Peyer's patch (tissue), 4 donors: Measurements from ENCODE around the gene EPHB2.

ENCODE experiments used
- POLR2A ChIP-seq, 2 donors: fragments of 450-650 bp; IDR thresholded peaks; one replicate each; pipeline ENCODE4 v1.5.1; 2017; ENCODE audit warnings: antibody characterized with exemption in 2 of 2, mild to moderate bottlenecking in 2 of 2, moderate library complexity in 2 of 2
- TF ChIP-seq, protein P1 (sequence below), 6 experiments: fragments of 450-650 bp in 4 of 6; fragments of 200-600 bp in 2 of 6; sonication (generic) in 1 of 6; IDR thresholded peaks; one replicate each; pipeline ENCODE4 v1.5.1; 2017 to 2019; ENCODE audit warnings: antibody characterized with exemption in 6 of 6, mild to moderate bottlenecking in 3 of 6, moderate library complexity in 1 of 6

DNA sequence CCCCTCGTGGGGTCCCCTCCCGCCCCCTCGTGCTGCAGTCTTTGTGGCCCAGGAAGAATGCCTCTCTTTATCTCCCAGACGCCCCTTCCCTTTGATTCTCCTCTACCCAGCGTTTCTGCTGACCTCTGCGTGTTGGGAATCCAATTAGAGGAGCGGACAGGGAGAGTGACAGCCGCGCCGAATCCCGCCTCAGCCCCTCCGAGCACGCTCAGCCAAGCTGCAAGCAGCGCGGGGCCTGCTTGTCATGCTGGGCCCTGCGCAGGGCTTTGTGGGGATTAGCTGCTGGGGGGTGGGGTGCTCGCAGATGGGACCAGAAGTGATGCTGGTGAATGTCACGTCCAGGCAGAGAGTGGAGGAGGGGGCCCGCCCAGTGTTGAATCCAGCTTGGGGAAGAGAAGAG, 91.1 kb downstream of the EPHB2 start:
- TF ChIP-seq, protein P1, sequence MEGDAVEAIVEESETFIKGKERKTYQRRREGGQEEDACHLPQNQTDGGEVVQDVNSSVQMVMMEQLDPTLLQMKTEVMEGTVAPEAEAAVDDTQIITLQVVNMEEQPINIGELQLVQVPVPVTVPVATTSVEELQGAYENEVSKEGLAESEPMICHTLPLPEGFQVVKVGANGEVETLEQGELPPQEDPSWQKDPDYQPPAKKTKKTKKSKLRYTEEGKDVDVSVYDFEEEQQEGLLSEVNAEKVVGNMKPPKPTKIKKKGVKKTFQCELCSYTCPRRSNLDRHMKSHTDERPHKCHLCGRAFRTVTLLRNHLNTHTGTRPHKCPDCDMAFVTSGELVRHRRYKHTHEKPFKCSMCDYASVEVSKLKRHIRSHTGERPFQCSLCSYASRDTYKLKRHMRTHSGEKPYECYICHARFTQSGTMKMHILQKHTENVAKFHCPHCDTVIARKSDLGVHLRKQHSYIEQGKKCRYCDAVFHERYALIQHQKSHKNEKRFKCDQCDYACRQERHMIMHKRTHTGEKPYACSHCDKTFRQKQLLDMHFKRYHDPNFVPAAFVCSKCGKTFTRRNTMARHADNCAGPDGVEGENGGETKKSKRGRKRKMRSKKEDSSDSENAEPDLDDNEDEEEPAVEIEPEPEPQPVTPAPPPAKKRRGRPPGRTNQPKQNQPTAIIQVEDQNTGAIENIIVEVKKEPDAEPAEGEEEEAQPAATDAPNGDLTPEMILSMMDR (IDR thresholded peaks at IDR 0.05), result no peak
- no peak for TF ChIP-seq POLR2A (IDR thresholded peaks at IDR 0.05)
